HG03354 (cell line): ENCODE measurements around the gene TRAF6.

Source experiments
- ATAC-seq: cut with Tn5 transposase; IDR thresholded peaks from one replicate; pipeline ENCODE4 v1.9.1; 2021; ENCODE audit warnings: mild to moderate bottlenecking; ENCODE audit not compliant: unreplicated experiment, poor library complexity, severe bottlenecking

TRAF6 gene

GRCh38 chr11:36463781-36464180, 46.3 kb downstream of the TRAF6 start:
- ATAC-seq, result no peak

DNA sequence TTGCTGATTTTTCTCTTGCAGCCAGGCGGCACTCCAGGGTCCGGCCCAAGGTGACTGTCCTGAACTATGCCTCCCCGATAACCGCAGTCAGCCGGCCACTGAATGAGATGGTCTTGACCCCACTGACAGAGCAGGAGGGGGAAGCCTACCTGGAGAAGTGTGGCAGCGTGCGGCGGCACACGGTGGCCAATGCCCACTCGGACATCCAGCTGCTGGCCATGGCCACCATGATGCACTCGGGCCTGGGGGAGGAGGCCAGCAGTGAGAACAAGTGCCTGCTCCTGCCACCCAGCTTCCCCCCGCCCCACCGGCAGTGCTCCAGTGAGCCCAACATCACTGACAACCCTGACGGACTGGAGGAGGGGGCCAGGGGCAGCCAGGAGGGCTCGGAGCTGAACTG, 47.8 kb downstream of the TRAF6 start:
- no peak for ATAC-seq

DNA sequence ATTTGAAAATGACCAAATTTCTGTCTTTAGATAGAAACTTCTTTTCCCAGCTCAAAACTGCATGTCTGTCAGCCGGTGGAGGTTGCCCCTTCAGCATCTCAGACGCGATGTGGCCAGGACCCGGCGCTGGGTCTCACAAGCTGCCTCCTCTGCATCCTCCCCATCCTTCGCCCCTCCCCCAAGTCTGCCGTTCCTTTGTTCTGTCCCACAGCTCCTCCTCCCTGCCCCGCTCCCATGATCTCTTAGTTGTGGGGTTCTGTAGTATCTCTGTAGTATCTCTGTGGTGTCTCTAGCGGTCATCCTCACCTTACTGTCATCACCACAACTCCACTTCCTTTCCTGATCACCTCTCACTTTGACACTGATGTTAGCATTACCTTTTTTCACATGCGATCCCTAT, 49.9 kb downstream of the TRAF6 start:
- no peak for ATAC-seq

DNA sequence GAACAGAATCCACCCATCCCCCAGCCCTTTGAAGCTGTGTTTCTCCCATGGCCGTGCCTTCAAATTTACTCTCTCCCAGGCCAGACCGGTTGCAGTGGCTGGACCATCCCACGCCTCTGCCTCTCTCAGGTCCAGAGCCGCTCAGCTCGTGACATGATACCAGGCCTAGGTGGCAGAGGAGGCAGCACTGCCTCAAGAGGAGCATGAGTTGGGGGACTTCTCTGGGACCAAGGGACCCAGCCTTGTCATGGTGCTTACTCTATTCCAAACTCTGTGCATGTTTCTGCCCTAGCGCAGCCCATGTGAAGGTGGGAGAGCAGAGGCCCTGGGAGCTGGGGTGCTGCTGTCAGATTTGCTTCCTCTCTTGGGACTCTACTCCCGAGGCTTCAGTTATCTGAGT, 51.0 kb downstream of the TRAF6 start:
- no peak for ATAC-seq

GRCh38 chr11:36458129-36458915, 51.8 kb downstream of the TRAF6 start:
- ATAC-seq, result no peak

DNA sequence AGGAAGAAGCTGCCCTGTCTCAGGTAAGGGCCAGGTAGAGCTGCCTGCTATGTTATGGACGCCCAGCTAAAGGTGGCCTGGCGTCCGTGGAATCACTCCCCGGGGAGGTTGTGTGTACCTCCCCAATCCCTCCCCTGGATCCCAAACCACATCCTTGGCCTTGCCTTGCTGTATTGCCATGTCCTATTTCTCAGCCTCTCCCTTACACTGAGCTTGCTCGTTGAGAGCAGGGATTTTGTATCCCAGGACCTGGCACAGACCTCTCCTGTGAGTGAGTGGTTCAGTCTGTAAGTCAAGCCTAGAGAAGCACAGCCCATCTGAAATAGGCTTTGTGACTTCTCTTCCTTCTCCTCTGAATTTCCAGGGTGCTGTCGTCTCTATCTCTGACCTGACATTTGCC, 53.9 kb downstream of the TRAF6 start:
- no peak for ATAC-seq

DNA sequence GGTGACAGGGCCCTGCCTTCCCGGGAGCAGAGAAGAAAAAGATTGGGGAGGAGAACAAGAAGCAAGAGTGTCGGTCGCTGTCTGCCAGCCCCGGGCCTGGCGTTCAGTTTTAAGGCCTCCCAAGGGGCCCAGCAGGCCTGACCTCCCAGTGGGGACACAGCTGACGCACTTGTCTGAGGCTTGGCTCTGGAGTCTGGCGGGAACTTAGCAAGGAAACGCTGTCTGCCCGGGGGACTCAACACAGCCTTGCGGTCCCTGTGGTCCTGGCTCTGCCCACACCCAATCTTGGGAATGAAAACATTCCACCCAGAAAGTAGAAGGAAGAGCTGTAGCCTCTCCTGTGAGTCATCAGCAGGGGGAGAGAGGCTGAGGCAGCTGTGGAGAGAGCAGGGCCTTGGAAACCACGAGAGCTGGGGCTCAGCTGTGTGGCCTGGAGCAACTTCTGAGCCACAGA, 54.4 kb downstream of the TRAF6 start:
- ATAC-seq, result no peak

- ATAC-seq, result no peak
These were observed 55.0 kb downstream of the TRAF6 start for GRCh38 chr11:36454941-36455631.

- ATAC-seq, result no peak
These were observed 55.5 kb downstream of the TRAF6 start for GRCh38 chr11:36454551-36454940.

GRCh38 chr11:36453678-36454077, 56.4 kb downstream of the TRAF6 start:
- no peak for ATAC-seq

GRCh38 chr11:36452961-36453360, 57.1 kb downstream of the TRAF6 start:
- ATAC-seq, result no peak

DNA sequence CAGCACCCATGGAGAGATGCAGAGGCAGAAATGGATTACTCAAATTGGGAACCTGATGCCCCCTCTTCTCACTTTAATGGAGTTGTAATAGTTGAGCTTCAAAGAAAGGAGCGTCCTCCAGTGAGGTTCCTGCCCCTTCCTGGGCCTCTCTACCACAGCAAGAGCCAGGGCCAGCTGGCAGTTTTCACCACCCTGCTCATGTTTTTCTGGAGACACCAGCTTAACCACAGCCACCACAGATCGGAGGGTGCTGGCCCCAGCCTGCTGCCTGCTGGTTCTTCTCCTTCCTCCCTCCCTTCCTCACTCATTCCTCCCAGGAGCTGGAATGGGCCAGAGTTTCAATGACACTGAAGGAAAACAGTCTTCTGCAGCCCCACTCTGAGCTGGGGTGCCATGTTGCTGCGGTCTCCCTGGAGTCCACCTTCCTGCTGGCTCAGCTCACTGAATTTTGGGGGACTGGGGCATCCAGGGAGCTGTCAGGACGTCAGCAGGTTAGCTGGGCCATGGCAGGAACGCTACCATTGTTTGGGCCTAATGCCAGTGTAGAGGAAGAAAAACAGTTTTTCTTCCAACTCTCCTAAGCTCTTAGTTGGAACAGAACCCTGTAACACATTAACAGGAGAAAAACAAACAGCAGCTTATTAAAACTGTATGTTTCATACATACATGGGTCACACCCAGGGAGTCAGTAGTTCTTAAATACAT, 57.7 kb downstream of the TRAF6 start:
- ATAC-seq, result no peak

DNA sequence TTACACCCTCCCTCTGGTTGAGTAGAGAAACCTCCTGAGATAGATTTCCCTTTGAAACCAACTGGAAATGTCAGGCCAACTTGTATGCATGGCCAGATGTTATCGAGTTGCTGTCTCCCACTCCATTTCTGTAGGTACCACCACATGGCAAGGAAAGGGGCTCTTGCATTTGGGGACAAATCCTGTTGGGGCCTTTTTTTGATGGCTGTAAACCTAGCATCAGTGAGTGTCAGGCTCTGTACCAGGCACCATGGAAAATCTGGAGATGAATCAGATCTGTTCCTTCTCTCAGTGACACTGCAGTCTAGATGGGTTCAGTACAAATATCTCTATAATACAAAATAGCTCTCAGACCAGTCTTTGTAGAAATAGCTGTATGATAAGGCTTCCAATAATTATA, 58.4 kb downstream of the TRAF6 start:
- ATAC-seq, result no peak

GRCh38 chr11:36451045-36451444, 59.0 kb downstream of the TRAF6 start:
- ATAC-seq, result no peak

DNA sequence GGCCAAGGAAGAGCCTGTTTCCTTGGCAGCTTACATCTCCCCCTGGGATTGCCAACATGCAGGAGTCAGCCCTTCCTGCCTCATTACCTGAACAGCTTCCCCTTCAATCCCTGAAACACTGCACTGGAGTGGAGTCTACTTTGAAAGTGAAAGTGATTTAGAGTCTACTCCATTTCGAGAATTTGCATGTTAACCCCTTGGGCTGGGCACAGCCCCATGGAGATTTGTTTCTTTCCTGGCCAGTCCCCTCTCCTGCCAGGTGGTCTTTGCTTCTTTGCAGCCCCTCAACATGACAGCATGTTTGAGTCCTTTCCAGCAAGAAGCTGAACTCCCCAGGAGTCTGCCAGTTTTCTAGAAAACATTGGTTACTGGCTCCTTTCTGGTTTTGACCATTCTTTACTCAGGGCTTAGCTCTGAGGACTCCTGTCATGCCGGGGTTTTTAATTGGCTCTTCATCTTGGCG, 59.9 kb downstream of the TRAF6 start:
- ATAC-seq, result peak; percentile 69

- no peak for ATAC-seq
These were observed 60.4 kb downstream of the TRAF6 start for GRCh38 chr11:36449561-36450096.

DNA sequence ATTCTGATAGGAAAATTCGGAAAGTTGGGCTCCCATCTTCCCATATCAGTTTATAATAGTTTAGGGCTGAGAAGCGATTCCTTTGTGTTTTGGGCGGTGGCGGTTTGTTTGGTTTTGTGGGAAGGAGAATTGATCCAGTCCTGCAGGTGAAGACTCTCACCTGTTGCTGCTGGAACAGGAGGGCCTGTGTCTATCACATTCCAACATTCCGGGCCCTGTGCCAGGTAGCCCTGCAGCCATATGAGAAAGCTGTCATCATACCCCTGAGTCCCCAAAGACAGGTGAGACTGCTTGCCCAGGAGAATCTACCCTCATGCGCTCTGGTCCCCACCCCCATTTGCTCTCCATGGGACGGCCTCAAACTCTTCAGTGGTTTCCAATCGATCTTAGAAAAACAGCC, 62.1 kb downstream of the TRAF6 start:
- no peak for ATAC-seq

GRCh38 chr11:36447514-36447913, 62.6 kb downstream of the TRAF6 start:
- ATAC-seq, result no peak

DNA sequence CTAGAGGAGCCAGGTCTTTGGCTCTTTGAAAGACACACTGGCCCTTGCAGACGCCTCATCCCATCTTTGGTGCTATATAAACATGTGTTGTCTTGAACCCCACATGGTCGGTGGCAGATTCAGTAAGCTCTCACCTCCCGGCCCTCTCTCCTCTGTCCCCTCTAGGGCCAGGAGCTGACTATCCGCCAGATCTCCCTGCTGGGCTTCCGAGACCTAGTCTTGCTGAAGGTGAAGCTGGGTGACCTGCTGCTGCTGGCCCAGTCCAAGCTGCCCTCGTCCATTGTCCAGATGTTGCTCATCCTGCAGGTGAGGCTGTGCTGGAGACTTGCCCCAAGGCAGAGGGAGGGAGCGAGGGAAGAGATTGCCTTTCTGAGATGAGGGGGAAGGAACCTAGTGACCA, 63.9 kb downstream of the TRAF6 start:
- ATAC-seq, result no peak

DNA sequence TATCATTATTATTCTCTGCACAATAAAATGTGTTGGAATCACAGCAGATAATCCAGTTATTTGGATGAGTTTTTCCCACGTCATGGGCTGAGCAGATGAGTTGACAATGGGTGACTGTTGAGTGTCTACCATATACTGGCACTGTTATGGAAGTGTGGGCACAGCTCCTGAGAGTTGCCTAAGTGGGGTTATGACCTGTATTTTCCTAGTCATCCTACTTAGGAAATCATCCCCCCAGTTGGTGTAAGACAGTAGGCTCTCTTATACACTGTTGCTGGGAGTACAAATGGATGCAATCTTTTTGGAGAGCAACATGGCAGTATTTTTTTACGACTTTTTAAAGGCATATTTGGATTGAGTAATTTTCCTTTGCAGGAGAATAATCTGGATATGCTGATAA, 66.4 kb downstream of the TRAF6 start:
- ATAC-seq, result no peak
